Upper lobe of left lung (tissue), 6 donors: Measurements from ENCODE around the gene LIMK2. TPM values are rescaled to one million over a fixed set of nuclear protein-coding genes. Genes with fewer than 3 reads are reported as not detected.
A peak's percentile ranks its signal among the peaks of the same experiment; 100 is the strongest.

Source experiments
- ATAC-seq, 2 donors: fragments of 200-7000 bp; cut with Tn5 transposase; one replicate each; pipeline ENCODE4 v1.9.1; 2022; ENCODE audit warnings: mild to moderate bottlenecking in 2 of 2, moderate library complexity in 2 of 2; ENCODE audit not compliant: low FRiP score in 2 of 2
- DNase-seq, 2 donors: peaks; one replicate each; pipeline ENCODE4 v3.0.0-alpha.2; 2019 to 2020
- H3K27ac ChIP-seq, 4 donors: fragments of 200-600 bp; sonication (generic); one replicate each; pipeline ENCODE4 v1.5.1; 2016 to 2019
- H3K27me3 ChIP-seq, 4 donors: fragments of 200-600 bp; sonication (generic); one replicate each; pipeline ENCODE4 v1.5.1; 2017 to 2019
- H3K36me3 ChIP-seq, 4 donors: fragments of 200-600 bp; sonication (generic); one replicate each; pipeline ENCODE4 v1.5.1; 2016 to 2019
- H3K4me1 ChIP-seq, 4 donors: fragments of 200-600 bp; sonication (generic); one replicate each; pipeline ENCODE4 v1.5.1; 2018 to 2019
- H3K4me3 ChIP-seq, 4 donors: fragments of 200-600 bp; sonication (generic); one replicate each; pipeline ENCODE4 v1.5.1; 2017 to 2019; ENCODE audit warnings: mild to moderate bottlenecking in 2 of 4, moderate library complexity in 1 of 4
- H3K9me3 ChIP-seq, 4 donors: fragments of 200-600 bp; sonication (generic); one replicate each; pipeline ENCODE4 v1.5.1; 2018 to 2019
- CTCF ChIP-seq, 6 experiments: fragments of 450-650 bp in 4 of 6; fragments of 200-600 bp in 2 of 6; sonication (generic) in 2 of 6; IDR thresholded peaks; one replicate each; pipeline ENCODE4 v1.5.1; 2016 to 2019; ENCODE audit warnings: antibody characterized with exemption in 6 of 6
- EP300 ChIP-seq, 4 donors: sonication (generic); formaldehyde crosslinking; IDR thresholded peaks; one replicate each; pipeline ENCODE4 v1.5.1; 2017; ENCODE audit warnings: antibody characterized with exemption in 4 of 4, control low read depth in 2 of 4
- POLR2A ChIP-seq, 4 donors: fragments of 450-650 bp; IDR thresholded peaks; one replicate each; pipeline ENCODE4 v1.5.1; 2016 to 2017; ENCODE audit warnings: antibody characterized with exemption in 4 of 4, mild to moderate bottlenecking in 2 of 4
- POLR2AphosphoS5 ChIP-seq, 2 donors: sonication (generic); formaldehyde crosslinking; IDR thresholded peaks; one replicate each; pipeline ENCODE4 v1.5.1; 2017; ENCODE audit warnings: antibody characterized with exemption in 2 of 2
- WGBS, 2 donors: methylation state at CpG; one replicate each; pipeline ENCODE4 v1.1.5; 2017 to 2018; 5-methylcytosine and 5-hydroxymethylcytosine counted together
- total RNA-seq, 6 donors: library from RNA; depleted of rRNA in 4 of 6; stranded (reverse); fragments of >200 nt in 4 of 6; gene quantifications; one replicate each; pipeline versions ENCODE4 v1.1.0 to v1.2.1, GENCODE V29; 2016 to 2021
- donor health status: DM: no; HTN: no; CAD: no; lungs with moderate emphysema.
- donor health status: DM: no; HTN: yes; CAD: no; lungs with severe emphysema.

The LIMK2 gene
- total RNA-seq, 6 donors from 2014 or later = 44.5 to 141 (median 75.8) TPM

- ATAC-seq = no peak
- no peaks in the 10 kb centered on the region for H3K9me3 ChIP-seq
- H3K4me1 ChIP-seq = peaks cover 0 to 18% (median 10%) of the 10 kb centered on the region in 4 donors
- H3K27ac ChIP-seq = peak overlapping the region; percentile 5 to 78 (median 69)
- DNase-seq = no peak
- H3K4me3 ChIP-seq = no peak overlapping the region
- 68 to 70% methylated on average over 5 to 6 of the region's 6 CpGs for WGBS, 2 donors
- H3K27me3 ChIP-seq = no peaks in the 10 kb centered on the region
- peaks cover 22 to 96% (median 82%) of the 10 kb centered on the region in 4 donors for H3K36me3 ChIP-seq
- TF ChIP-seq POLR2AphosphoS5 (IDR thresholded peaks at IDR 0.05) (no peak), CTCF (IDR thresholded peaks at IDR 0.05) (no peak), POLR2A (IDR thresholded peaks at IDR 0.05) (no peak), EP300 (IDR thresholded peaks at IDR 0.05) (no peak)
Observed at GRCh38 chr22:31278626-31279326, 66.7 kb downstream of the LIMK2 start.

- Histone ChIP-seq H3K9me3 (no peaks in the 10 kb centered on the region), H3K36me3 (peaks cover 25 to 96% (median 84%) of the 10 kb centered on the region in 4 donors), H3K27ac (peak overlapping the region; percentile 5 to 78 (median 69)), H3K4me3 (no peak overlapping the region), H3K27me3 (no peaks in the 10 kb centered on the region), H3K4me1 (peaks cover 0 to 15% (median 10%) of the 10 kb centered on the region in 4 donors)
- DNase-seq (no peak), ATAC-seq (no peak)
- TF ChIP-seq POLR2AphosphoS5 (IDR thresholded peaks at IDR 0.05) (no peak), EP300 (IDR thresholded peaks at IDR 0.05) (no peak), POLR2A (IDR thresholded peaks at IDR 0.05) (no peak), CTCF (IDR thresholded peaks at IDR 0.05) (no peak)
Observed at GRCh38 chr22:31279327-31279669, 67.2 kb downstream of the LIMK2 start.

- DNase-seq (no peak), ATAC-seq (no peak)
- TF ChIP-seq POLR2AphosphoS5 (IDR thresholded peaks at IDR 0.05) (no peak), EP300 (IDR thresholded peaks at IDR 0.05) (no peak), POLR2A (IDR thresholded peaks at IDR 0.05) (no peak), CTCF (IDR thresholded peaks at IDR 0.05) (no peak)
- H3K4me3 ChIP-seq = no peak overlapping the region
- no peaks in the 10 kb centered on the region for H3K27me3 ChIP-seq
- H3K9me3 ChIP-seq = no peaks in the 10 kb centered on the region
- peaks cover 27 to 96% (median 85%) of the 10 kb centered on the region in 4 donors for H3K36me3 ChIP-seq
- peaks cover 3 to 21% (median 14%) of the 10 kb centered on the region in 4 donors for H3K4me1 ChIP-seq
- H3K27ac ChIP-seq = peak overlapping the region in 3 of 4 donors; percentile 65 to 78 (median 73)
Observed at GRCh38 chr22:31279821-31280505, 67.9 kb downstream of the LIMK2 start.

GRCh38 chr22:31281733-31282132, 69.6 kb downstream of the LIMK2 start:
- ATAC-seq = no peak

More at GRCh38 chr22:31281733-31282132, 69.6 kb downstream of the LIMK2 start:
- TF ChIP-seq POLR2A (IDR thresholded peaks at IDR 0.05) = no peak
- TF ChIP-seq EP300 (IDR thresholded peaks at IDR 0.05) = no peak
- TF ChIP-seq CTCF (IDR thresholded peaks at IDR 0.05) = no peak
- TF ChIP-seq POLR2AphosphoS5 (IDR thresholded peaks at IDR 0.05) = no peak
- no peaks in the 10 kb centered on the region for H3K27me3 ChIP-seq
- H3K4me3 ChIP-seq = no peak overlapping the region
- H3K4me1 ChIP-seq = peaks cover 18 to 38% (median 28%) of the 10 kb centered on the region in 4 donors
- peak overlapping the region in 2 of 4 donors; percentile 27 to 58 for H3K27ac ChIP-seq
- H3K9me3 ChIP-seq = no peaks in the 10 kb centered on the region
- peaks cover 18 to 100% (median 80%) of the 10 kb centered on the region in 4 donors for H3K36me3 ChIP-seq
- DNase-seq = no peak
- whole genome bisulfite sequencing, 2 donors = 45 to 62% methylated on average over 4 of the region's 4 CpGs
